Neuron (in vitro differentiated cells): Measurements from ENCODE around the gene KRT31.
"Not testable (repeated sequence)": the region's sequence is repeated elsewhere in the genome, so short reads cannot be mapped to it uniquely, and the experiment has no call there.

Experiments used
- H2AFZ ChIP-seq: one replicate; pipeline ENCODE4 v1.6.1; 2013; ENCODE audit warnings: low read depth, mild to moderate bottlenecking, inconsistent platforms, low read length, moderate library complexity
- H3K27me3 ChIP-seq: one replicate; pipeline ENCODE4 v1.6.1; 2013; ENCODE audit warnings: low read length; ENCODE audit not compliant: insufficient read depth
- H3K36me3 ChIP-seq: one replicate; pipeline ENCODE4 v1.6.1; 2013; ENCODE audit warnings: low read length; ENCODE audit not compliant: insufficient read depth
- H3K4me1 ChIP-seq: one replicate; pipeline ENCODE4 v1.6.1; 2013; ENCODE audit warnings: low read length; ENCODE audit not compliant: insufficient read depth
- H3K4me3 ChIP-seq: 2 replicates; pipeline ENCODE4 v1.5.1; 2013; ENCODE audit warnings: mild to moderate bottlenecking, low read length, moderate library complexity
- H3K9me3 ChIP-seq: one replicate; pipeline ENCODE4 v1.6.1; 2013; ENCODE audit warnings: low read length

KRT31 gene

DNA sequence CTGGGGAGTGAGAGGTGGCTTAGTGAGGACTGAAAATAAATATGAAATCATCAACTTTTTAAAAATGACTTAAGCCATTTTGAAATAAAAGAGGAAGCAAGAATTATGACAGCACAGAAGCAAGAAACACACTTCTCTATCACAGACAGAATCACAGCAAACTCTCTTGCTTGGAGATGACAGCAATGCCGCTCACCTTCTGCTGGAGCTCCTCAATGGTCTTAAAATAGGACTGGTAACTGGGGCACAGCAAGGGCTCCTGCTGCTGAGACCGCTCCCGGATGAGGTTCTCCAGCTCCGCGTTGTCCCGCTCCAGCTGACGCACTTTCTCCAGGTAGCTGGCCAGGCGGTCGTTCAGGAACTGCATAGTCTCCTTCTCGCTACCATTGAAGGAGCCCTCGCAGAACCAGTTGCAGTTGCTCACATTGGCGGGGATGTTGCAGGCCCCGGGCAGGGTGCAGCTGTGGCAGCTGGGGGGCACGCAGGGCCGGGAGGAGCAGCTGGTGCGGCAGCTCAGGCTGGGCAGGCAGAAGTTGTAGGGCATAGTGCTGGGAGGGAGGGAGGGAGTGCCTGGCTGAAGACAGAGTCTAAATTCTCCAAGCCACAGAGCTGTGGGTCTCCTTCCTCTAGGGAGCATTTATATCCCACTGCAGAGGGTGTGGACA is at the start of gene KRT31:
Gene KRT31 (minus strand): TSS at position 613 of the 665 bp plus-strand sequence. CDS start 69 bp downstream, at position 544.
- Histone ChIP-seq H3K4me3 (no peak within 1 kb of the TSS), H3K4me1 (no peaks in the 10 kb centered on the region), H2AFZ (no peak within 1 kb of the TSS), H3K36me3 (no peaks in the 10 kb centered on the region), H3K27me3 (no peaks in the 10 kb centered on the region), H3K9me3 (no peaks in the 10 kb centered on the region)

DNA sequence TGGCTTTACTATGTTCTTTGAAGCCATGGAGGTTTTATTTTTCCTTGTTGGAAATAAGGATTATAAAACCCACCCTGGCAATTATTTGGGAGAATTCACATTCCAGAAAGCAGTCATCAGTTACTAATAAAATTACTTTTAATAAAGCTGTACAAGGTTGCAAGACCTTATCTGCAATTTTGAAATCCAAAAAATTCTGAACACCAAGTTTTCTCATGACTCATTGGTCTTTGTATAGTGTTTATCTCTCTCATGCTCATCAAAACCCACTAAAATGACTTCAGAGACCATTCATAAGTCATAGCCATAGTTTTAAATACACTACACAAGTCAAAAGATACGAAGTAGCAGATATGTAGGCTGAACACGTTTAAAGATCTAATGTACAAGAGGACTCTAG is 49.4 kb upstream of the KRT31 start:
- Histone ChIP-seq H3K4me3 (no peak overlapping the region), H3K27me3 (no peaks in the 10 kb centered on the region), H3K9me3 (no peaks in the 10 kb centered on the region), H3K4me1 (no peaks in the 10 kb centered on the region), H2AFZ (no peak overlapping the region), H3K36me3 (no peaks in the 10 kb centered on the region)

DNA sequence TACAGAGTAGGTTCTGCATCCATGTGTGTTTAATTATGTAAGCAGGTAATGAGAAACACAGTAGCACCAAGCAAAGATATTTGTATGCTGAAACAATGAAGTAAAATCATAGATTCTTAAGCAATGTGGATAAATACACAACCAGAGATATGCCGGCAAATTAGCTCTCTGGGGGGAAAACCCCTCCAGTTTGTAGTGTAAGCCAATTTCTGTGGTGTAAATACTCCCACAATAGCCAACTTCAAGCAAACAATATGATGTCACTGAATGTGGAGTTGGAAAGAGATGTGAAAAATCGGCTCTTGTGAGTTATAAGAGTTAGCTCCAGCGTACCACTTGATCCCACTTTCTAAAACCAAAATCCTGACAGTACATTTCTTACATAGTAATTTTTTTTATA is 47.2 kb upstream of the KRT31 start:
- no peaks in the 10 kb centered on the region for H3K36me3 ChIP-seq
- no peaks in the 10 kb centered on the region for H3K9me3 ChIP-seq
- no peak overlapping the region for H3K4me3 ChIP-seq
- peaks cover 2% of the 10 kb centered on the region for H3K27me3 ChIP-seq
- H3K4me1 ChIP-seq: no peaks in the 10 kb centered on the region
- H2AFZ ChIP-seq: no peak overlapping the region

DNA sequence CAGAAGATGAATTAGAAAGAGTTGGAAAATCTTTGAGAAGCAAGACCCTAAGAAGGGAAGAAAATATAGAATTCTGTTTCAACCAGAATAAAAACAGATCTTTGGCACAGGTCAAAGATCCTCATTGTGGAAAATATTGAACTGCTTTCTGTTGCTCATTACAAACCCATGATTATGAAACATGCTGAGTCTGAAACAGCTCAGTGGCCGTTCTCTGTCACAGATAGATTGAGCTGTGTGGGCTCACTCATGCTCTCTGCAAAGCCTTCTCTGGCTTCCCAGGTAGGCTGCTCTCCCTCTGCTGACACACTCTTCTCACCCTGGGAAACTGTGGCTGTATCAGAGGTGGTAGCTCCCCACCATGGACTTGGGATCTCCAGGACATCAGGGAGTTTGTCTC is 46.8 kb upstream of the KRT31 start:
- H3K27me3 ChIP-seq: peaks cover 2% of the 10 kb centered on the region

DNA sequence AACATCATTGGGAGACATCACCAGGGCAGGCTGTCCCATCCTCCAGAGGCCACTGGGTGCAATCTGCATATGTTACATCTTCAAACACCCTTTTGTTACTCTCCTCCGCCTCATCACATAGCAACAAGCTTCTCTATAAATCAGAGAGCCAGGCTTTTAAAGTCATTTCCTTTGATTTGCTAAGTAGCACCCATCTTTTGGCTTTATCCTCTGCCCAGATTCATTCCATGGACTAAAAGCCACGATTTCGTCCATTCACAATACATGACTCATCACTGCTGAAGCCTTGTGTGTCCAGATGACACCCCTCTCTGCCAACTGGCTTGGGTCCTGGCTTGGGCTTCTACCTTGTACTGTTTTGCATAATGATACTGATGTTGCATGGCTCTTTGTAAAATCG is 45.3 kb upstream of the KRT31 start:
- Histone ChIP-seq H3K4me1 (no peaks in the 10 kb centered on the region), H3K27me3 (peaks cover 2% of the 10 kb centered on the region), H3K36me3 (no peaks in the 10 kb centered on the region), H2AFZ (no peak overlapping the region), H3K4me3 (no peak overlapping the region), H3K9me3 (no peaks in the 10 kb centered on the region)

More for the DNA sequence above, 46.8 kb upstream of the KRT31 start:
- Histone ChIP-seq H2AFZ (no peak overlapping the region), H3K4me3 (no peak overlapping the region), H3K4me1 (no peaks in the 10 kb centered on the region), H3K9me3 (no peaks in the 10 kb centered on the region), H3K36me3 (no peaks in the 10 kb centered on the region)

DNA sequence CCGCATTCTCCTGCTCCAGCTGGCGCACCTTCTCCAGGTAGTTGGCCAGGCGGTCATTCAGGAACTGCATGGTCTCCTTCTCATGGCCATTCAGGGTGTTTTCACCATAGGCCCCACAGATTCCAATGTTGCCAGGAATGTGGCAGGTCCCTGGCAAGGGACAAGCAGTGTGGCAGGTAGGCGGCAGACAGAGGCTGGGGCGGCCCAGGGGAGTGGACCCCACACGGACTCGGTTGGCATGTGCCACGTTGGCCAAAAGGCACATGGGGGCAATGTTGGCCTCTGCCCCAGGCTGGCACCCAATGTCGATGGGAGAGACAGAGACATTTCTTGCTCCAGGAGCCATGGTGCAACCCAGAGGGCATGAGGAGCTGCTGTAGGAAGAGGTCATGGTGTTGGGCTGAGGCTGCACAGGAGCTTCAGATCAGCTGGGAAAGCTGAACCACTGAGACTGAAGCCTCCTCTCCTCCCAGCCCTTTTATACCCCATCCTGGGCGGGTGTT is 43.2 kb upstream of the KRT31 start, which contains the start of gene KRT38:
Gene KRT38 (minus strand): TSS at position 453 of the 503 bp plus-strand sequence. CDS start 62 bp downstream, at position 391.
- no peak within 1 kb of the TSS for H3K4me3 ChIP-seq
- H3K27me3 ChIP-seq: peaks cover 2% of the 10 kb centered on the region
- no peak within 1 kb of the TSS for H2AFZ ChIP-seq
- H3K4me1 ChIP-seq: no peaks in the 10 kb centered on the region
- no peaks in the 10 kb centered on the region for H3K9me3 ChIP-seq
- no peaks in the 10 kb centered on the region for H3K36me3 ChIP-seq

DNA sequence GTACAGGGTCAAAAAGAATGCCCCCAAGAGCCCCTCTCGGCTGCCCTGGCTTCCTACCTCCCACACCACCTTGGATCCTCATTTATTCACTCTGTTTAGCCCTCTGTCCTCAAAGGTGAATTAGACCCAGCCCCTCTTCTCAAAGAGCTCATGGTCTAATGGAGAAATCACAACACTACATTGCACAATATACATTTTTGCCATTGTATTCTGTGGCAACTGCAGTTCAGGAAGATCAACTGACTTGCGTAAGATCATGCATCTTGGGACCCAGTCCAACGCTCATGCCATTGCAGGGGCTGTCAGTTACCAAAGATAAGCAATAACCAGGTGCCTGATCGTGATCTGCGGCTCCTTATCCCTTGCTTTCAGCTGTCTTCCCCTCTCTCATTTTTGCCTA is 42.0 kb upstream of the KRT31 start:
- Histone ChIP-seq H2AFZ (no peak overlapping the region), H3K4me1 (no peaks in the 10 kb centered on the region), H3K36me3 (no peaks in the 10 kb centered on the region), H3K4me3 (no peak overlapping the region), H3K27me3 (peaks cover 2% of the 10 kb centered on the region), H3K9me3 (no peaks in the 10 kb centered on the region)

DNA sequence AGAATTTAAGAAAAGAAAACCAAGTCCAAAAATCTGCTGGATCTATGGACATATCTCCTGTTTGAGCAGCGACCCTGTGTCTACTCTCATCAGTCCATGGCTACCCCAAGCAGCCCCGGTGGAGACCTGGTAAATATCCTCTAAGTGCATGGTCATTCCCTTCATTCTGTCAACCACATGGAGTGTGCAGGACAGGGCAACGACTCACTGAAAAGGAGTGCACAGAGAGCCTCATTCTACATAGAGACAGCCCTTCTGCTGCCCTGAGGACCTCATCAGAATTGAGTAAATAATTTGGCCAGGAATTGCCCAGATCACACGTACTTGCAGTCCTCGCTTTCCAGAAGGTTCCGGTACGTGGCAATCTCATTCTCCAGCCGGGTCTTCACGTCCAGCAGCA is 40.4 kb upstream of the KRT31 start:
- Histone ChIP-seq H2AFZ (no peak overlapping the region), H3K36me3 (no peaks in the 10 kb centered on the region), H3K4me1 (no peaks in the 10 kb centered on the region), H3K4me3 (no peak overlapping the region), H3K9me3 (no peaks in the 10 kb centered on the region), H3K27me3 (peaks cover 2% of the 10 kb centered on the region)

DNA sequence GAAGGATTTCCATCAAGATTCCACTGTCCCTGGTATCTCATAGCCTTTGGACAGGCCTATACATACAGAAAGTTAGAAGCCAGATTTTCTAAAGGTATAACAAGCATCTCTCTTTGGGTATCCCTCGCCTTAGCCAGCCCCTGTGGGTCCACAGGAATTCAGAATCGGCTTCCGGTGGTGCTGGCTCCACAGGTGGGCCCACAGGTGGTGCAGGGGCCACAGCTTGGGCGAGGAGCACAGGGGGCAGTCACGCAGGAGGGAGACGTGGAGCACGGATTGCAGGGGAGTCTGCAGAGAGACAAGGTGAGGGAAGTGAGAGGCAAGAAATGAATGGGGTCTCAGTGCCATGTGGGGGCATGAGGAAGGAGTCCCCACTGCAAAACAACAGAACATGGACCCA is 39.8 kb upstream of the KRT31 start:
- no peaks in the 10 kb centered on the region for H3K9me3 ChIP-seq
- no peak overlapping the region for H3K4me3 ChIP-seq
- no peaks in the 10 kb centered on the region for H3K36me3 ChIP-seq
- no peaks in the 10 kb centered on the region for H3K4me1 ChIP-seq
- no peak overlapping the region for H2AFZ ChIP-seq
- H3K27me3 ChIP-seq: peaks cover 2% of the 10 kb centered on the region

DNA sequence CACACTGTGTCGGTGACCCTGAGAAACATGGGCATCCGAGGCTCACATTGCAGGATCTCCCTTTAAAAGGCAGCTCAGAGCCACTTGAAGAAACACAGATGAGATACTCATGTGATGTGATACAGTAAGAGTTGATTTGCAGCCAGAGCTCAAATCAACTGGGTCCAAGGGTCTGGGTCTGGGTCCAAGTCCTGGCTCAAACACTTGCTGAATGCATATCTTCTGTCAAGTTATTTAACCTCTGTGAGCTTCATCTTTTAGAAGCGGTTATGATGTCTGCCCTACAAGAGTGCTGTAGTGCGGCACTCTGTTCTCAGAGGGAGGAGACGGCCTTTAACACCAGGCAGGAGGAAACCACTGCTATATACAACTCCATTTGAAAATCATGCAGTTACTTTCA is 37.0 kb upstream of the KRT31 start:
- Histone ChIP-seq H3K9me3 (no peaks in the 10 kb centered on the region), H3K4me1 (no peaks in the 10 kb centered on the region), H3K4me3 (no peak overlapping the region), H3K27me3 (no peaks in the 10 kb centered on the region), H2AFZ (no peak overlapping the region), H3K36me3 (no peaks in the 10 kb centered on the region)

DNA sequence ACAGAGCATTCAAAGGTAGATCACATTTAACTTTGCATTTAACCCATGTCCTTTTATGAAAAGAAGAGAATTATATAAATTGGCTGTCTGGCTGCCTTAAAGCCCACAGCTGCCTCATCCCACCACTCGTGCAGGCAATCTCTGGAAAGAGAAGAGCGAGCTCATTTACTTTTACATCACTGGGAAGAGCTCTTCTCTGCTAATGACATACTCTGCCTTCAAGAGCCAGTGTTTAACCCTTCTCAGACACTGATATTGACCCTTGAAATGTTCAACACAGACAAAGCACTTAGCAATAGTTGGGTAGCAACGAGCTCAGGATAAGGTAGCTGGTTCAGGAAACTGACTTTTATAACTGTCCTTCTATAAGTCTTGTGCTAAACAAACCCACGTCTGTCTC is 36.6 kb upstream of the KRT31 start:
- Histone ChIP-seq H2AFZ (no peak overlapping the region), H3K36me3 (no peaks in the 10 kb centered on the region), H3K4me3 (no peak overlapping the region), H3K9me3 (no peaks in the 10 kb centered on the region), H3K4me1 (no peaks in the 10 kb centered on the region), H3K27me3 (no peaks in the 10 kb centered on the region)

DNA sequence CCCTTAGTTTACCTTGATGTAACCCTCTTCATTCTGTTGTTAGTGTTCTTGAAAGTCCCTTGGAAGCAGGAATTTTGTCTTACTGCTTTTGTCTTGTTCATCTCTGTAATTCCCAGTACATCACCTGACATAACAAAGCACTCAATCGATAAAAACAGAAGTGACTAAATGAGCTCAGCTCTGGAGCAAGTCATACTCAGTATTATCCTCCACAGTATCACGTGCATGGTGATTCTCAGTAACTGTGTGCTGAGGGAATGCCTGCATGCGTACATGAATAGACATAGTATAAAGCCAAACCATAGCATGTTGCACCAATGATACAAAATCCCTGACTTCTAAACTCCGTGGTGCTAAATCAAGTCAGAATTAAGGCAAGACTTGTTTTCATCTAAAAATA is 36.2 kb upstream of the KRT31 start:
- no peaks in the 10 kb centered on the region for H3K27me3 ChIP-seq
- no peak overlapping the region for H3K4me3 ChIP-seq
- no peaks in the 10 kb centered on the region for H3K4me1 ChIP-seq
- no peaks in the 10 kb centered on the region for H3K36me3 ChIP-seq
- H2AFZ ChIP-seq: no peak overlapping the region
- H3K9me3 ChIP-seq: no peaks in the 10 kb centered on the region

DNA sequence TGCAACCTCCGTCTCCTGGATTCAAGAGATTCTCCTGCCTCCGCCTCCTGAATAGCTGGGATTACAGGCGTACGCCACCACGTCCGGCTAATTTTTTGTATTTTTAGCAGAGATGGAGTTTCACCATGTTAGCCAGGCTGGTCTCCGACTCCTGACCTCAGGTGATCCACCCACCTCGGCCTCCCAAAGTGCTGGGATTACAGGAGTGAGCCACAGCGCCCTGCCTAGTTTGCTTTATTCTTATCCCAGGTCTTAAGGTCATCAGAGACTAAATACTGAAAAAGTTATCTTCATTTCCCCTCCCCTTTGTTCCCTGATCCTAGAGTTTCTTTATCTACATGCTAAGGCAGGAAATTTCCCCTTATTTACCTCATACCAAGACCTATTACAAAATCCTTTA is 33.0 kb upstream of the KRT31 start:
- not testable (repeated sequence) for H2AFZ ChIP-seq, H3K36me3 ChIP-seq, H3K27me3 ChIP-seq, H3K4me3 ChIP-seq, H3K4me1 ChIP-seq, H3K9me3 ChIP-seq

DNA sequence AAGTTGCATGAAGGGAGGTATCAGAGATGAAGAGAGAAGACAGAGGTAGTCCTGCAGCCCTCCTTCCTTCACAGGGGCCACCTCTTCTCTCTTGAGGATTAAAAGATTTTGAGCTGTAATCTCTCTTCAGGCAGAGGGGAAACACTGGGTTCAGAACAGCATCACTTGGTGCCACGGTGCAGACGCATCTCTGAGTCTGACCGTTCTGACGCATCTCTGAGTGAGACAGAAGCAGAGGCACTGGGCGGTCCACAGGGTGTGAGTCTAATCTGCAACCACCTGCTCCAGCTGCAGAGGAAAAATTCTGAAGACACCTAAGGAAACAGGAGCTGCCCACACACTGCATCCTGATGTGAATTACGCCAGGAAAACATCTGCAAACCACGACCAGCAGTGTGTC is 32.3 kb upstream of the KRT31 start:
- Histone ChIP-seq H2AFZ (no peak overlapping the region), H3K36me3 (no peaks in the 10 kb centered on the region), H3K4me3 (no peak overlapping the region), H3K4me1 (no peaks in the 10 kb centered on the region), H3K9me3 (no peaks in the 10 kb centered on the region), H3K27me3 (no peaks in the 10 kb centered on the region)
